ENCODE data around the gene BORCS8.
A peak's percentile ranks its signal among the peaks of the same experiment; 100 is the strongest.

The BORCS8 gene

GRCh38 chr19:19192078-19192882 is at the start of gene BORCS8, which contains the start of gene RFXANK:
Gene BORCS8, minus strand, starts transcription at chr19:19192152. Its CDS starts 35 bp downstream, at chr19:19192117.
Gene RFXANK, plus strand, starts transcription at chr19:19192258. Its CDS starts 1,689 bp downstream, at chr19:19193947.
- DNase-seq (ENCODE audit: extremely low spot score), result peak; percentile 98
- TF ChIP-seq CTCF (IDR thresholded peaks at IDR 0.05; ENCODE audit: control extremely low read depth, extremely low read depth, low read depth, missing control alignments), result no peak
- ChIA-PET CTCF (interaction anchor here (0.9 to 2.9 kb wide), 5 partner anchors 10 to 46 kb away, joined by 3 to 16 read pairs (median 9); partner anchors contain the start of genes MEF2B and NR2C2AP), POLR2A (interaction anchor here (0.6 kb wide), 2 partner anchors 432 to 495 kb away, joined by 3 read pairs; no protein-coding TSS in a partner anchor)

GRCh38 chr19:19240476-19240875 is 48.5 kb upstream of the BORCS8 start:
- no peak for DNase-seq (ENCODE audit: extremely low spot score)
- POLR2A ChIA-PET, result no interaction called here
- CTCF ChIA-PET, result no interaction called here
- TF ChIP-seq CTCF (IDR thresholded peaks at IDR 0.05; ENCODE audit: control extremely low read depth, extremely low read depth, low read depth, missing control alignments), result no peak

GRCh38 chr19:19239675-19240074 is 47.7 kb upstream of the BORCS8 start:
- CTCF ChIA-PET, result no interaction called here

GRCh38 chr19:19238126-19238894 is 46.4 kb upstream of the BORCS8 start:
- POLR2A ChIA-PET, result no interaction called here
- no peak for TF ChIP-seq CTCF (IDR thresholded peaks at IDR 0.05; ENCODE audit: control extremely low read depth, extremely low read depth, low read depth, missing control alignments)
- DNase-seq (ENCODE audit: extremely low spot score), result peak; percentile 5
- CTCF ChIA-PET, result no interaction called here

More at GRCh38 chr19:19239675-19240074, 47.7 kb upstream of the BORCS8 start:
- no peak for DNase-seq (ENCODE audit: extremely low spot score)
- POLR2A ChIA-PET, result no interaction called here
- no peak for TF ChIP-seq CTCF (IDR thresholded peaks at IDR 0.05; ENCODE audit: control extremely low read depth, extremely low read depth, low read depth, missing control alignments)

- TF ChIP-seq CTCF (IDR thresholded peaks at IDR 0.05; ENCODE audit: control extremely low read depth, extremely low read depth, low read depth, missing control alignments), result no peak
- ChIA-PET POLR2A (no interaction called here), CTCF (interaction anchor here (1.6 kb wide), 1 partner anchor 62 kb away, joined by 4 read pairs; no protein-coding TSS in a partner anchor)
- no peak for DNase-seq (ENCODE audit: extremely low spot score)
Observed at GRCh38 chr19:19236173-19236572, 44.2 kb upstream of the BORCS8 start.

GRCh38 chr19:19234220-19234816 is 42.4 kb upstream of the BORCS8 start:
- POLR2A ChIA-PET, result interaction anchor here (0.6 kb wide), 1 partner anchor 219 kb away, joined by 3 read pairs; no protein-coding TSS in a partner anchor
- no peak for TF ChIP-seq CTCF (IDR thresholded peaks at IDR 0.05; ENCODE audit: control extremely low read depth, extremely low read depth, low read depth, missing control alignments)
- DNase-seq (ENCODE audit: extremely low spot score), result no peak
- CTCF ChIA-PET, result interaction anchor here (1.6 to 2.4 kb wide), 2 partner anchors 9 to 60 kb away, joined by 4 to 20 read pairs; no protein-coding TSS in a partner anchor
